ENCODE results near the gene SMARCB1. TPM values are rescaled to one million over a fixed set of nuclear protein-coding genes. Genes with fewer than 3 reads are reported as not detected.

SMARCB1 gene
- total RNA-seq = 82.7 and 89.2 TPM in 2 replicates

DNA sequence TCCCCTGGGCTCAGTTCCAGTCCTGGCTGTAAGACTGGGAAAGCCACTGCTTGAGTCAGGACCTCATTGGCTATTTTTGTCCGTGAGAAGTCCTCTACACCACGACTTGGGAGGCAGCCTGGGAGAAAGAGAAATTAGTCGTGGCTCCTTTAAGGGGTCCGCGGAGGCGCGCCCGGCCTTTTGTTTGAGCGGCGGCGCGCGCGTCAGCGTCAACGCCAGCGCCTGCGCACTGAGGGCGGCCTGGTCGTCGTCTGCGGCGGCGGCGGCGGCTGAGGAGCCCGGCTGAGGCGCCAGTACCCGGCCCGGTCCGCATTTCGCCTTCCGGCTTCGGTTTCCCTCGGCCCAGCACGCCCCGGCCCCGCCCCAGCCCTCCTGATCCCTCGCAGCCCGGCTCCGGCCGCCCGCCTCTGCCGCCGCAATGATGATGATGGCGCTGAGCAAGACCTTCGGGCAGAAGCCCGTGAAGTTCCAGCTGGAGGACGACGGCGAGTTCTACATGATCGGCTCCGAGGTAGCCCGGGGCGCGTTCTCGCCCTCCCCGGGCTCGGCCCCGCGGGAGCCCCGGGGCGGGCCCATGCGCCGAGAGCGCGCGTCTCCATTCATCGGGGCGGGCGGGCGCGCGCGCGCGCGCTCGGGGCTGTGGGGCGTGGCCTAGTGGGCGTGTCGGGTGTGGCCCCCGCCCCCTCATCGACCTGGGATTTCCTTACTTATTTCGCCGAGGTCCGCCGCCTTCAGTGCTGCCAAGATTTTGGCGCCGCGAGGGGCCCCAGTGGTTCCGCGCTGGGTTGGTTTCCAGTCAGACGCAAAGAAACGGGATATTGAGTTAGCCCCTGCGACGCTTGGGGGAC is at the start of gene SMARCB1:
TSS of gene SMARCB1 (plus strand) at position 215 of the 848 bp plus-strand sequence. CDS start at position 419, 204 bp downstream.
- intact Hi-C loops (cut with micrococcal nuclease) = loop anchor here (1.0 to 2.0 kb wide), 6 partner anchors 15 to 224 kb away; partner anchors contain the start of genes CABIN1, DERL3, MIF and MMP11

DNA sequence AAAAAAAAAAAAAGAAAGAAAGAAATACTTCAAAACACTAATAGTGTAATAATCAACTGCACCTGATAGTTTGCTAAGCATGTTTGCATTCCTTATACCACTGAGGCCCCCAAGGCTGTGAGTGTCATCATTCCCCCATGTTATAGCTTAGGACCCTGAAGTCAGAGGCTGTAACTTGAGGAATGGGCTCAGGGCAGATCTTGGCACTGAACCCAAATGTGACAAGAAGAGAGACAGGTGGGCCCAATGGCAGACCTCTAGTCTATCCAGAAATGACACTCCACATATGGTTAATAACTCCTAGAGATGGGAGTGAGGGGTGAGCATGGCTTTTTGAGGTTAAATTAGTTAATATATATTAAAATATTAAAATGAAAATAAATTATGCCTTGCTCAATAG is 49.1 kb upstream of the SMARCB1 start:
- intact Hi-C loops (cut with micrococcal nuclease) = no loop called here

DNA sequence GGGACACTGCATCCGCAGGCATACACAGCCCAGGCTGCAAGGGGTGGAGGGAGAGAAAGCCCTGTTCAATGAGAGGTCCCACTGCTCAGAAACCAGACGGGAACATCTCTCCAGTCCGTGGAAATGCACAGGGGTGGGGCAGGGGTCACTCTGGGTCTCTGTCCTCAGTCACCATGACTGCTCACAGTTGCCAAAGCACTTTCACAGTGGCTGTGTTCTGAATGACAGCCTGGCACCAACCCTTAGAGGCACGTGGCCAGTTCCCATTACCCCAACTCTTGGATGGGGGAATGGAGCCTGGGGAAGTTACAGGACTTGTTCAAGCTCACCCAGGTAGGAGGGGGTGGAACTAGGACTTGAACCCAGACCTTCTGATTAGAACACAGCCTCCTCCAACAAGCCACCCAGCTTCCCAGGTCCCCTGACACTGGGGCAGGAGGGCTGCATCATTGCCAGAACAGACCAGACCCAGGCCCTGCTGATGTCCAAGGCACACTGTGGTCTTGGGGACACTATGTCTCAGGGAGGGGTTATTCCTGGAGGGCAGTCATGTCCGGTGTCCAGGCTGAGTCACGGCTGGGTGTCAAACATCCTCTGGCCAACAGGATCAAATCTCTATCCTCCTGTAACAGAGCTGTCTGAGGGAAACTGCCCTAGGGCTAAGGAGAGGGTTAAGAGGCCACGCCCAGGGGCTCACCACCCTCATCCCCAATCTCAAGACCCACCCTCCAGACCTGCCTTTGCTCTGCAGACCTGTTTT is 44.1 kb upstream of the SMARCB1 start:
- intact Hi-C loops (cut with micrococcal nuclease) = no loop called here

DNA sequence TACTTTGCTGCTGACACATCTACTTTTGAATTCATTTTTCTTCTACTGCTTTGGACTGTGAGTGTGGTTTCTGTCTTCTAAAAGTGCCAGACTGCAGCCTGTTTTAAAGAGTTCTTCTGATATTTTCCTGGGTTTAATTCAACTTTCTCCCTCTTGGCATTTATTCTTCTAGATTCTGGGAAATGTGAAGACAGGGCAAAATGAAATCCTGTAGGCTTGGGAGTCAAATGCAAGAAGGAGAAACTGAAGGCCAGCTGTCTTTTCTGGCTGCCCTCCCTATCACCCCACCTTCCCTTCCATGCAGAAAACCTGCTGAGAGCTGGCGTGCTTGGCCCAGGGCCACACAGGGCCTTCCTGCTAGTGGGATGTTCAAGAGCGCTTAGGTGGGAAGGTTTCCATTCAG is 43.5 kb upstream of the SMARCB1 start:
- intact Hi-C loops (cut with micrococcal nuclease) = no loop called here

DNA sequence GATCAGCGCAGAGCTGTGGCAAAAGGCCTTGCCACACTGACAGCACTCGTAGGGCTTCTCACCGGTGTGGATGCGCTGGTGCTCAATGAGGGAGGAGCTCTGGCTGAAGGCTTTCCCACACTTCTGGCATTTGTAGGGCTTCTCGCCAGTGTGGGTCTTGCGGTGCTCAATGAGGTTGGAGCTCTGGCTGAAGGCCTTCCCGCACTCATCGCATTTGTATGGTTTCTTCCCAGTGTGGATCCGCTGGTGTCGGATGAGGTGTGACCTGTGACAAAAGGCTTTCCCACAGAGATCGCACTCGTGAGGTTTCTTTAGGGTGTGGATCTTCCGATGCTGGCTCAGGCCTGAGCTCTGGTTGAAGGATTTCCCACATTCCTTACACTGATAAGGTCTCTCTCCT is 42.8 kb upstream of the SMARCB1 start:
- intact Hi-C loops (cut with micrococcal nuclease) = no loop called here

DNA sequence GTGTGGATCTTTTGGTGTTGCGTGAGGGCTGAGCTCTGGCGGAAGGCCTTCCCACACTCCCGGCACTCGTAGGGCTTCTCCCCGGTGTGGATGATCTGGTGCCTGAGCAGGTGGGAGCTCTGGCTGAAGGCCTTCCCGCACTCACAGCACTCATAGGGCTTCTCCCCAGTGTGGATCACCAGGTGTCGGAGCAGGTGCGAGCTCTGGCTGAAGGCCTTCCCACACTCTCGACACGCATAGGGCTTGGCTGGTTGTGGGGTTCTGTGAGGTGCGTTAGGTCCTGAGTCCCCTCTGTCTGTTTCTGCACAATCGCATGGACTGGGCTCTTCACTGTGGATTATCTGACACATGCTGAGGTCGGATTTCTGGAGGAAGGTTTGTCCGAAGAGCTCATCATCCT is 42.3 kb upstream of the SMARCB1 start:
- intact Hi-C loops (cut with micrococcal nuclease) = no loop called here

DNA sequence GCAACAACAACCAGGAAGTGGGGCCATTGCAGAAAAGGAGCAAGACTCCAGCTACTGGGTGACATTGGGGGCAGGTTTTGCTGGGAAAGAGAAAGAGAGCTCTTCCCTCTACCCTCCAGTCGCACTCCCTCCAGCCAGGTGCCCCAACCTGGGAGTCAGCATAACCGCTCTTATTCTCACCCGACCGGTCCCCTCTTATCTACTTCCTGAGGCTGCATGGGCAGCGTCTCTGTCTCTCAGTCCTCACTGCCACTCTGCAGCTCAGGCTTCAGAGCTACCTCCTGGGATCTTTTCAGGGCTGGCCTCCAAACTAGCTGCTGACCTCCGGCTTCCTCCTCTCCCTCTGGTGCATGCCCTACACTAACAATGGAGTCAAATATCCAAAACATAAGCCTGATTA is 41.0 kb upstream of the SMARCB1 start:
- intact Hi-C loops (cut with micrococcal nuclease) = no loop called here

DNA sequence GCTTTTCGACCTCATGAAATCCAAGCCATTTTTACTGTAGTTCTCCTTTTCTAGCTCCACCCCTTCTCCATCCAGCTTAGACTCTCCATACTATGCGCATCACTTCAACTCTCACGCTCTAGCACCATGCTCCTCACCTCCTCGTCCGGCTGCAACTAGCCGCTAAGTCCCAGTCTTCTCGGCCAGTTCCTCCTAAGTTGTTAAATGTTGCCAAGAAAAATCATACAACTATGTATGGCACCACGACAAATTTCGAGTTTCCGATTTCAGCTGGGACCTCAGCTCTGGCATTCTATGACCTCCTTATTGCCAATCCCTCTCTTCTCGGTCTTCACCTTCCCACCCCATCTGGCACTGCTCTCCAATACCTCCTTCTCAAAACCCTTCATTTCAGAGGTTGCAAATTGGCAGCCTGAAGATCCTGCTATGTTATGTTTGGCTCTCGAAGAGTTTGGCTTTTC is 36.9 kb upstream of the SMARCB1 start:
- intact Hi-C loops (cut with micrococcal nuclease) = loop anchor here (2.0 kb wide), 1 partner anchor 45 kb away; no protein-coding TSS in a partner anchor

DNA sequence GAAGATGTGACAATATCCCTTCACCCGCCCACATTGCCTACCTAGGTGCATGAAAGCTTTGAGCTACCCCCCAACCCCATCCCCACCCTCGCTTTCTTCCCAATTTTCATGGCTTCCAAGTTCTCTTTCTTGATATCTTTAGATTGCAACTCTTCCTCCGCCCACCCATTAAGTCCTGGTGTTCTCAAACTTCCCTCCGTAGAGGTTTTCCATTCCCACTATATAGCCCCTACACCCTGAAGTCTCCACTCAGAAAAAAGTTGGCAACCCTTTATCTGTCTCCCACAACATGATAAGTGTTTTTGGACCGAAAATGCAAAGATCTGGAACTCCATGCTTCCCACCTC is 36.4 kb upstream of the SMARCB1 start:
- intact Hi-C loops (cut with micrococcal nuclease) = loop anchor here (2.0 kb wide), 1 partner anchor 46 kb away; no protein-coding TSS in a partner anchor

DNA sequence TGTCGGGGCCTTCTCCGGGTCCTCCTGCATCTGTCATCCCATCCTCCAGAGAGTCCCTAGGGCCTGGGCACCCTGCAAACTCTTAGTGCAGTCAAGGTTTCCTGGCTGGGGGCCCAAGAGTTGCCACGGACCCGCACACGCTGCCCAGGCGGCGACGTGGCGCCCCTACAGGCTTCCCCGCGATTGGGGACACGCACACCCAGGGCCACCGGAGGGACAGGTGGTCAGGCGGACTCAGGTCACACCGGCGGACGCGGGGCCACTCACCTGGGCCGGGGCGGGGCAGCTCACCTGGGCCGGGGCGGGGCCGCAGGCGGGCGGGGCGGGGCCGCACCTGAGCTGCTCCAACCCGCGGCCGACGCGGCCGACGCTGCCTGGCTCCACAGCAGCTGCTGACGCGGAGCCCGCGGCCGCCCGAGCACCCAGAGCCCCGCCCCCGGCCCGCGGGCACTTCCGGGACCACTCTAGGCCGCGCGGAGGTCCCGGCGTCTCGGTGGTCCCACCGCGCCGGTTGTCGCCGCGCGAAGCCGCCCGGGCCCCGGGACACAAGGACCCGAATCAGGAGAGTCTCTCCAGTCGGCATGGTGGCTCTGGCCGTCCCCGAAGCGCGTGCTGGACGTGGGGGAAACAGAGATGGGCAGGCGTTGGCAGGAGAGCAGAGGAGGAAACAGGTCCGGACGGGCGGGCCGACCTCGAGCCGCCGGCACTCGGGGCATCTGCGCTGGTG is 35.9 kb upstream of the SMARCB1 start, which contains the start of gene ZNF70:
TSS of gene ZNF70 (minus strand) at position 399 of the 727 bp plus-strand sequence. CDS start 5,972 bp downstream, outside the sequence.
- intact Hi-C loops (cut with micrococcal nuclease) = loop anchor here (2.0 kb wide), 1 partner anchor 46 kb away; no protein-coding TSS in a partner anchor

DNA sequence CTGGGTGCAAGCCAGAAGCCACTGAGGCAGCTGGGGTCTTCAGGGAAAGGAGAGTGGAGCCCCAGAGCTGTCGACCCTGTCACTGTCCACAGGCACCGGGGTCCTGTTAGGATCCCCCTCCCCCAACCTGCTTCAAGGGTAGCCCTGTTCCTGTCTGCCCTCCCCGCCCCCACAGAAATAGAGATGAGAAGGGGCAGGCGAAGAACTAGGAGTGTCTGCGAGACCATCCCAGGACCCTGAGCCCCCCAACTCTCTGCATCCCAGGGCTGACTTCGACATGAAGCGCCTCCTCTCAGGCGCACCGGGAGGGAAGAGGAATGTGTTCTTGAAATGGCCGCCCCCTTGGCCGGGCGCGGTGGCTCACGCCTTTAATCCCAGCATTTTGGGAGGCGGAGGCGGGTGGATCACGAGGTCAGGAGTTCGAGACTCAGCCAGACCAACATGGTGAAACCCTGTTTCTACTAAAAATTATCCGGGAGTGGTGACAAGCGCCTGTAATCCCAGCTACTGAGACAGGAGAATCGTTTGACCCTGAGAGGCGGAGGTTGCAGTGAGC is 35.2 kb upstream of the SMARCB1 start:
- intact Hi-C loops (cut with micrococcal nuclease) = loop anchor here (2.0 kb wide), 1 partner anchor 47 kb away; no protein-coding TSS in a partner anchor

DNA sequence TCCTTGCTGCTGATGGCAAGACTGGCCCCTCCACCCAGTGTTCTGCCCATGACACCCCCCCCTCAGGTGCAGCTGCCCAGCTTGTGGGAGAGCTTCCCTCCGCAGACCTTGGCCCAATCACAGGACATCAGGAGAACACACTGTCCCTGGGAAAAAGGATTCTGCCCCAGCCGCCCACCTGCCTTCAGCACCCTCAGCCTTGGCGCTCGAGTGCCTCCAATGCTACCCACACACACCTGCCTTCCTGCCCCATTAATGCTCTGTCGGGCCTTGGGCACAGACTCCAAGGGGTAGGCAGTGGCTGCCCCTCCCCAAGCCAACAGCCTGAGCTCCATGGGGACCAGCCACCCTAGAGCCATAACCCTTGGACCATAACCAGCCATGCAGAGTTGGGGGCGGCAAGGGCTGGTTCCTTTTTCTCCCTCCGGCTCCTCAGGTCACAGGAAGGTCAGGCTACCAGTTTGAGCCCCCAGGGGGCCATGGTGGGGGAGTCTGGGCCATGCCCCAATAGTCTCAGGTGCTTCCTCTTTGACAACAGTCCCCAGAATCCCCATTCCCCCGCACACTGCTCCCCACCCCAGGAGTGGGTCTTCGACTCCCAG is 34.6 kb upstream of the SMARCB1 start:
- intact Hi-C loops (cut with micrococcal nuclease) = no loop called here

DNA sequence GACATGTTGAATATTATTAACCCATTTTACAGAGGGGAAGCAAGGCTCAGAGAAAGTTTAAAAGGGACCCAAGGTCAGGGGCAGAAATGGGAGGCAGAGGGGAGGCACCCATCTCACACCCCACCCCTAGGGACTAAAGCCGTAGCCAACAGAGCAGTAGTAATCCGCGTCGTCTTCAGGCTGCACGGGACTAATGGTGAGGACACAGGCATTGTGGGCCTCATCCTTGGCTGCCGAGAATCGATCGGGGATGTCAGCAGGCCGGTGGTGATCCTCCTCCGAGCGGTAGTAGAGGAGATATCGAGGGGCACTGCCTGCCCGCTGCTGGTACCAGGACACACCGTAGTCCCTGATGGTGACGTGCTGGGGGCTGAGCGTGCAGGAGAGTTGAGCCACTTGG is 34.0 kb upstream of the SMARCB1 start:
- intact Hi-C loops (cut with micrococcal nuclease) = no loop called here

DNA sequence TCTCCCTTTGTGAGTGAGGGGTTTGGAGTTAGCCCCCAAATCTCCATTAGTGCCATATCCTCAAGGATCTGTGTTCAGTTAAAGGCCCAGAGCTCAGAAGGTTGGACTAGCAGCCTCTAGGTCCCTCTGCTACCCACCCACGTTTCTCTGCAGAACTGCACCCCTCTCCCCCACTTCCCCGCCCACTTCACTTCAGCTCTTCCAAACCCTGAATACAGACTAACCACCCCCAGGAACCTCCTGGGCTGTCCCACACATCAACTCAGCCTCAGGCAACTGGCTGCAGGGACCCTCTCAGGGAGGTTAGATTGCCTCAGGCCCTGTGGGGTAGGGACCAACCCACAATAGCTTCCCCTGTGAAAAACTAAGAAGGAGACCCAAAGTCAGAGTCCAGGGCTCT is 33.4 kb upstream of the SMARCB1 start:
- intact Hi-C loops (cut with micrococcal nuclease) = no loop called here

DNA sequence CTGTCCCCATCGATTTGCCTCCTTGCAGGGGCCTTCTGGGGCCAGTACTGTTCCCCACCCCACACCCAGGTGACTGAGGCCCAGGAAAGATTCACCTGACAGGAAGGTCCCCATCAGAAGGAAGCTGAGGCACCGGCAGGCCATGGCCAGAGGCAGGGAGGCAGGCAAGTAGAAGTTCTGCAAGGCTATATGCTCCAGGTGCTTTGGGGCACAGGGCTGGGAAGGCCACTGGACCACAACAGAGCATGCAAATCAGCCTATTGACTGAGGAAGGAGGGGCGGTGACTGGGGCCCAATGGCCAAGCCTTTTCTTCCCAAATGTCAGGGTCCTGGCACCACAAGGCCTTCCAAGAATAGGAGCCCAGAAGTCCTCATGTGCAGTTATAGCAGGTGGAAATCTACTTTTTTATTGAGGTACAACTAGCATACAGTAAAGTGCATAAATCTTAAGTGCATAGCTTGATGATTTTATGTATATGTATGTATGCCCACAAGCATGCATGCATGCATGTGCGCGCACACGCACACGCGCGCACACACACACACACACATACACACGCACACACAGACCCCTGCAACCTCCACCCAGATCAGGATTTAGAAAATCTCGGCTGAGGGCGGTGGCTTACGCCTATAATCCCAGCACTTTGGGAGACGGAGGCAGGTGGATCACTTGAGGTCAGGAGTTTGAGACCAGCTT is 32.4 kb upstream of the SMARCB1 start, which contains the start of gene VPREB3:
TSS of gene VPREB3 (minus strand) at position 206 of the 700 bp plus-strand sequence. CDS start at position 144, 62 bp downstream.
- intact Hi-C loops (cut with micrococcal nuclease) = no loop called here

DNA sequence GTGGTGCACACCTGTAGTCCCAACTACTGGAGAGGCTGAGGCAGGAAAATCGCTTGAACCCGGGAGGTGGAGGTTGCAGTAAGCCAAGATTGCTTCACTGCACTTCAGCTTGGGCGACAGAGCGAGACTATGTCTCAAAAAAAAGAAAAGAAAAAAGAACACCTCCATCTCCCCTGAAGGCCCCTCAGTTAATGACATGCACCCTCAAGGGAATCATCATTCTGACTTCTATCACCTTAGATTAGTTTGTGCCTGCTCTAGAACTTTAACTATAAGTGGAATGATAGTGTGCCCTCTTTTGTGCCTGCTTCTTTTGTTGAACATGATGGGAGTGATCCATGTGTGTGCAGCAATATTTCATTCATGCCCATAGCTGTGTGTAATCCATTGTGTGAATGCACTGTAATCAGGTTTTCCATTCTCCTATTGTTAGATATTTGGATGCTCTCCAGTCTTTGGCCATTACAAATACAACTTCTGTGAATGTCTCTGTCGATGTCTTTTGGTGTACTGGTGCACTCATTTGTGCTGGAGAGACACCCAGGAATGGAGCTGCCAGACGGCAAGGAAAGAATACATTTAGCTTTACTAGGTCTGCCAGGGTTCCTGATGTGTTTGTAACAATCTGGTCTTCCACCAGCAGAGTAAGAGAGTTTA is 31.7 kb upstream of the SMARCB1 start:
- intact Hi-C loops (cut with micrococcal nuclease) = no loop called here

DNA sequence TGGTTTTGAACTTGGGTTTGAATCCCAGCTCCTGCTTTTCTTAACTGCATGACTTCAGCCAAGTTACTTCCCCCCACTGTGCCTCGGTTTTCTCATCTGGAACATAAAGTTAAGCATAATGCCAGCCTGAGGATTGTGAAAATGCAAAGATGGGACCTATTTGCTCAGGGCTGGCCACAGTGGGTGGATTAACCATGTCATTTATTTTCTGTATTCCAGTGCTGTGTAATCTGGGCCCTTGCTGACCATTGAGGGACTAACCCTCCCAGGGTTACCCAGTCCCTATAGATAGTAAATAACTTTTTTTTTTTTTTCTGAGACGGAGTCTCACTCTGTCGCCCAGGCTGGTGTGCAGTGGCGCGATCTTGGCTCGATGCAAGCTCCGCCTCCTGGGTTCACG is 31.1 kb upstream of the SMARCB1 start:
- intact Hi-C loops (cut with micrococcal nuclease) = no loop called here

DNA sequence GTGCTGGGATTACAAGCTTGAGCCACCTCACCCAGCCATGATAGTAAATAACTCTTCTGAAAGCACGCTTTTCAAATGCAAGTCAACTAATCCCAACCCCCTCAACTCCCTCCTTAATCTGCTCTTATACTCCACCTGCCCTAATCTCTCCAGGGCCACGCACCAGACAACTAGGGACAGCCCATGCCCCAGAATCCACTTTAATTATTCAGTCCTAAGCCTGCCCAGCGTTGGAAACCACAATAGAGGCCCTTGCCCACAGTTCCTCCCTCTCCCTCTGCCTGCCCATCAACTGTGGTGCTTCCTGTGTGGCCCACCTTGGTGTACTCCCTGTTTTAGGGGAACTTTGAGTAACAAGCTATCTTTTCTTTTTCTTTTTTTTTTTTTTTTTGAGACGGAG is 29.9 kb upstream of the SMARCB1 start:
- intact Hi-C loops (cut with micrococcal nuclease) = no loop called here

DNA sequence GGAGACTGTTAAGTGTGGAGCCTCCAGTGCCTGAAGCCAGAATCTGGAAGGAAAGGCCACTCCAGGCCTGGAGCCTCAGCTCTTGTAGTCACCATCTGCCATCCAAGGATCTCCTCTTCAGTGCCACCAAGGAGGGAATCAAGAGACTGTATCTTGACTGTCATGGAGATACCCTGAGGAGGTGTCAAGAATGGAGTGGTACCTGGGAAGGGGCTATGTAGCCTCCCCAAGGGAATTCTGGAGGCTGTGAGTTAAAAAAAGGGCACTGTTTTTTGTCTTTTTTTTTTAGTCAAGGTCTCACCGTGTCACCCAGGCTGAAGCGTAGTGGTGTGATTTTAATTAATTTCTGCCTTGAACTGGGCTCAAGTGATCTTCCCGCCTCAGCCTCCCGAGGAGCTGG is 27.2 kb upstream of the SMARCB1 start:
- intact Hi-C loops (cut with micrococcal nuclease) = no loop called here
